ENCODE data around the gene TMEM109.

TMEM109 gene

GRCh38 chr11:60924906-60925853 is 11.2 kb downstream of the TMEM109 start:
- no peak for DNase-seq (ENCODE audit: extremely low read depth in 1 of 2, low read depth in 1 of 2)

GRCh38 chr11:60925868-60926267 is 11.9 kb downstream of the TMEM109 start:
- DNase-seq (ENCODE audit: extremely low read depth in 1 of 2, low read depth in 1 of 2): no peak

GRCh38 chr11:60926500-60926899 is 12.5 kb downstream of the TMEM109 start:
- no peak for DNase-seq (ENCODE audit: extremely low read depth in 1 of 2, low read depth in 1 of 2)

DNA sequence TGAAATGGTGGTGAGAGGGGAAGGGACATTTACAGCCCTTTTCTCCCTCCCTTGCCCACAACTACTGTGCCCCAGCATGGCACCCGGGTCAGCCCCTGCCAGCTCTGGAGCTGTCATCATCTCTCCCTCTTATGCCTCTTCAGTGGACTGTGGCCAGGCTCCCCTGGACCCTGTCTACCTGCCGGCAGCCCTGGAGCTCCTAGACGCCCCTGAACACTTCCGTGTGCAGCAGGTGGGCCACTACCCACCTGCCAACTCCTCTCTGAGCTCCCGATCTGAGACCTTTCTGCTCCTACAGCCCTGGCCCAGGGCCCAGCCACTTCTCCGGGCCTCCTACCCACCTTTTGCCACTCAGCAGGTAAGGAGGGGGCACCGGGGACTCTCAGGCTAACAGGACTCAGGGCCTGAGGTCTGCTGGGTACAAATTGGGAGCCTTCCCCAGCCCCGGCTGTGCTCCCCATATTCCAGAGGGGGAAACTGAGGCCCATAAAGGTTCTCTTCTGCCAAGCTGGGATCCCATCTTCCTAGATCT is 13.2 kb downstream of the TMEM109 start:
- no peak for DNase-seq (ENCODE audit: extremely low read depth in 1 of 2, low read depth in 1 of 2)

GRCh38 chr11:60927600-60927999 is 13.6 kb downstream of the TMEM109 start:
- DNase-seq (ENCODE audit: extremely low read depth in 1 of 2, low read depth in 1 of 2): no peak

DNA sequence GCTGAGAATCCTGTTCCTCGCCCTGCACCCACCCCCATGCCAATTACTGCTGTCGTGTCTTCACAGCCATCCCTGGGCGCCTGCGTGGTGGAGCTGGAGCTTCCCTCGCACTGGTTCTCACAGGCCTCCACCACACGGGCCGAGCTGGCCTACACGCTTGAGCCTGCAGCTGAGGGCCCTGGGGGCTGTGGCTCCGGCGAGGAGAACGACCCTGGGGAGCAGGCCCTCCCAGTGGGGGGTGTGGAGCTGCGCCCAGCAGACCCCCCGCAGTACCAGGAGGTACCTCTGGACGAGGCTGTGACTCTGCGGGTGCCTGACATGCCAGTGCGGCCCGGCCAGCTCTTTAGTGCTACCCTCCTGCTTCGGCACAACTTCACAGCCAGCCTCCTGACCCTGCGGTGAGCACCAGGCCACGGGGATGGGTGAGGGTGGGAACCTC is 14.6 kb downstream of the TMEM109 start:
- no peak for DNase-seq (ENCODE audit: extremely low read depth in 1 of 2, low read depth in 1 of 2)

DNA sequence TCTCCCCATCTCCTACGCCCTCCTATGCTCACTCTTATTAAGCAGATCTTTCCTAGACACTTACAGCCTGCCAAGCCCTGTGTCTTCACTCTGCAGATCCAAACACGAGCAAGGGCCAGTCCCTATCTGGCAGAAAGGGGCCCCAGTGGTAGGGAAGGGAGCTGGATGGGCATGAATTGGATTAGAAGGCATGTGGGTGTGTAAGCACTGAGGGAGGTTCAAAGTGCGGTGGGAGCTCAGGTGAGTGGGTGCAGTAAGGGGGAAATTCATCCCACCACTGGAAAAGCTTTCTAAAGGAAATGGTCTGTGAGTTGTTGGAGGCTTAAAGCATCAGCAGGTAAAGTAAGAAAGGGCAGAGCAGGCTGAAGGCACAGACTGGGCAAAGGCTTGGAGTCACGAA is 15.8 kb downstream of the TMEM109 start:
- no peak for DNase-seq (ENCODE audit: extremely low read depth in 1 of 2, low read depth in 1 of 2)

GRCh38 chr11:60930394-60930793 is 16.4 kb downstream of the TMEM109 start:
- DNase-seq (ENCODE audit: extremely low read depth in 1 of 2, low read depth in 1 of 2): no peak

DNA sequence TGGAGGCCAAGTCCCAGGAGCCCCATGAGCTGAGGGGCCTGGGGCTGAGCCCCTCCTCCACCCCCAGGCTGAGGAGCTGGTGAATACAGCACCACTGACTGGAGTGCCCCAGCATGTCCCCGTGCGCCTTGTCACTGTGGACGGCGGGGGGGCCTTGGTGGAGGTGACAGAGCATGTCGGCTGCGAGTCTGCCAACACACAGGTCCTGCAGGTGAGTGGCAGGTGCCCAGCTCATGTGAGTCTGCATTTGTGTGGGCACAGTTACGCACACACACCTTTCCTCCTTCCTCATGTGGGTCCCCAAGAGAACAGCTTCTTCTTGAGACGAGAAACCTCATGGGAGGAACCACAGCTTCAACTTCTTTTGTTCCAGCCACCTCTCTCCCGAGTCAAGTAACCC is 18.0 kb downstream of the TMEM109 start:
- DNase-seq (ENCODE audit: extremely low read depth in 1 of 2, low read depth in 1 of 2): no peak

- no peak for DNase-seq (ENCODE audit: extremely low read depth in 1 of 2, low read depth in 1 of 2)
These were observed 18.8 kb downstream of the TMEM109 start for GRCh38 chr11:60932605-60933356.

DNA sequence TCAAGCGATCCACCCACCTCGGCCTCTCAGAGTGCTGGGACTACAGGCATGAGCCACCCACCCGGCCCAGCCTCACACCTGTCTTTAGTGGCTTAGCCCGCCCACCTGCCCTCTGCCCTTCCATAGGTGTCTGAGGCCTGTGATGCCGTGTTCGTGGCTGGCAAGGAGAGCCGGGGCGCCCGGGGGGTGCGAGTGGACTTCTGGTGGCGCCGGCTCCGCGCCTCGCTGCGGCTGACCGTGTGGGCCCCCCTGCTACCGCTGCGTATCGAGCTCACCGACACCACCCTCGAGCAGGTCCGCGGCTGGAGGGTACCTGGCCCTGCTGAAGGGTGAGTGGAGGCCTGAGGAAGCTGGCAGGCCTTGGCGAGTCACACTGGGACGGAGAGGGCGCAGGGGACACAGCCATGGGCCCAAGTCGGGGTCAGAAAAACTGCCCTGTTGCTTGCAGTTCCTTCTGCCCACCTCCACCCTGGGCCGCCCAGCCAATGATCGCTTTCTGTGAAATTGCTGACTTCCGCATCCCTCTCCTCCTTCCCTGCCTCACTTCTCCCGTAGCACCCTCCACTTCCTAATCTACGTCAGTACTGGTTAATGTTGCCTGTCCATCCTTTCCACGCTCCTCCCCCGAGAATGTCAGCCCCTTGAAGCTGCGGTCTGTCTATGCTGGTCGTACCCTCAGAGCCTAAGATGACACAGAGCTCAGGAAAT is 19.6 kb downstream of the TMEM109 start:
- DNase-seq (ENCODE audit: extremely low read depth in 1 of 2, low read depth in 1 of 2): no peak

- DNase-seq (ENCODE audit: extremely low read depth in 1 of 2, low read depth in 1 of 2): no peak
These were observed 20.3 kb downstream of the TMEM109 start for GRCh38 chr11:60934124-60934789.

- DNase-seq (ENCODE audit: extremely low read depth in 1 of 2, low read depth in 1 of 2): no peak
These were observed 21.0 kb downstream of the TMEM109 start for GRCh38 chr11:60934790-60935605.

GRCh38 chr11:60935676-60936442 is 21.9 kb downstream of the TMEM109 start:
- no peak for DNase-seq (ENCODE audit: extremely low read depth in 1 of 2, low read depth in 1 of 2)

GRCh38 chr11:60936467-60937143 is 22.6 kb downstream of the TMEM109 start:
- DNase-seq (ENCODE audit: extremely low read depth in 1 of 2, low read depth in 1 of 2): no peak

- DNase-seq (ENCODE audit: extremely low read depth in 1 of 2, low read depth in 1 of 2): no peak
These were observed 23.2 kb downstream of the TMEM109 start for GRCh38 chr11:60937144-60937527.

DNA sequence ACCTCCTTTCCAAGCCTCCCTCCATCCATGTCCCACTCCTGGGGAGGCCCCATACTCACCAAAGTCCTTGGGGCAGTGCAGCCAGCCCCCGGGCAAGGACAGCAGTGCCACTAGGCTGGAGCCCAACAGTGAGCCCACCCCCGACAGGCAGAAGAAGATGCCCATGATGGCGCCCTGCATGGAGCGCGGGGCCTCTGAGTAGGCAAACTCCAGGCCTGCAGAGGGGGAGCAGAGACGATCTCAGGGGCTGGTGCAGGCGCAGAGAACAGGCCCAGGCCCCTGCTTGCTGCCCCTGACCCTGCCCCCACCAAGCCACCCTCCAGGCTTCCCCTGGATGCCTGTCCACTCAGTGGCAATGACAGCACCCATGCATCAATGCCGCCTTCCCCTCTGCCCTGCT is 23.9 kb downstream of the TMEM109 start:
- DNase-seq (ENCODE audit: extremely low read depth in 1 of 2, low read depth in 1 of 2): no peak

DNA sequence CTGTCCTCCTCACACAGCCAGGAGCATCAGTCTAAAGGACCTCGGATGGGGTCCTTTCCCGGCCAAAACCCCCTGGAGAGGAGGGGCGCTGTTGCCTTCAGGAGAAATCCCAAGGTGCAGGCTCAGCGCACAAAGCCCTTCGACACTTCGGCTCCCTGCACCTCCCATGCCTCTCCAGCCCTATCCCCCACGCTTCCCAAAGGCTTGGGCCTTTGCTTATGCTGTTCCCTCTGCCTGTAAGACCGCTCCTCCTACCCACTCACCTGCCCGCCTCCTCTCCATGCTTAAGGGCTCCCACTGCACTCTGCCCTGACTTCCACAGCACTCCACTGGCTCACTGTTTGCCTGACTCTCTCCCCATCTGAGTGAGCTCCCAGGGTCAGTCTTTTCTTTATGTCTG is 24.5 kb downstream of the TMEM109 start:
- DNase-seq (ENCODE audit: extremely low read depth in 1 of 2, low read depth in 1 of 2): no peak
